Stomach (tissue), 9 donors: ENCODE results near the gene ACKR1. TPM values are rescaled to one million over a fixed set of nuclear protein-coding genes. Genes with fewer than 3 reads are reported as not detected.
A peak's percentile ranks its signal among the peaks of the same experiment; 100 is the strongest.

ENCODE experiments used
- DNase-seq, 2 donors: peaks; one replicate each; pipeline versions ENCODE4 v3.0.0 to v3.0.0-alpha.2; 2013 to 2019
- H3K27ac ChIP-seq, 5 donors: fragments of 200-600 bp in 4 of 5; sonication (generic) in 4 of 5; one replicate each; pipeline ENCODE4 v1.5.1; 2013 to 2019; ENCODE audit warnings: mild to moderate bottlenecking in 1 of 5, moderate library complexity in 1 of 5
- H3K27me3 ChIP-seq, 3 donors: fragments of 200-600 bp; sonication (generic); one replicate each; pipeline ENCODE4 v1.5.1; 2017 to 2019; ENCODE audit warnings: mixed run types in 1 of 3
- H3K36me3 ChIP-seq, 4 donors: fragments of 200-600 bp; sonication (generic); 1 replicate in 3 of 4; 2 replicates in 1 of 4; pipeline ENCODE4 v1.5.1; 2016 to 2019
- H3K4me1 ChIP-seq, 4 donors: fragments of 200-600 bp; sonication (generic); one replicate each; pipeline ENCODE4 v1.5.1; 2016 to 2019
- H3K4me3 ChIP-seq, 4 donors: fragments of 200-600 bp; sonication (generic) in 3 of 4; one replicate each; pipeline ENCODE4 v1.5.1; 2016 to 2019; ENCODE audit warnings: mild to moderate bottlenecking in 1 of 4
- H3K9me3 ChIP-seq, 4 donors: fragments of 200-600 bp; sonication (generic); one replicate each; pipeline ENCODE4 v1.5.1; 2016 to 2019
- CTCF ChIP-seq, 7 experiments: fragments of 450-650 bp in 4 of 7; fragments of 200-600 bp in 3 of 7; sonication (generic) in 3 of 7; IDR thresholded peaks; one replicate each; pipeline ENCODE4 v1.5.1; 2016 to 2019; ENCODE audit warnings: antibody characterized with exemption in 7 of 7, control low read depth in 2 of 7, mild to moderate bottlenecking in 1 of 7
- EP300 ChIP-seq: sonication (generic); formaldehyde crosslinking; IDR thresholded peaks from one replicate; pipeline ENCODE4 v1.6.1; 2017; ENCODE audit warnings: antibody characterized with exemption
- POLR2A ChIP-seq, 4 donors: fragments of 450-650 bp; IDR thresholded peaks; one replicate each; pipeline ENCODE4 v1.6.1; 2016; ENCODE audit warnings: antibody characterized with exemption in 4 of 4, control low read depth in 2 of 4, mild to moderate bottlenecking in 1 of 4, moderate library complexity in 1 of 4
- POLR2AphosphoS5 ChIP-seq, 3 donors: sonication (generic); formaldehyde crosslinking; IDR thresholded peaks; one replicate each; pipeline ENCODE4 v1.6.1; 2016; ENCODE audit warnings: antibody characterized with exemption in 3 of 3
- WGBS, 5 donors: extraction: QIAGEN DNeasy Blood & Tissue Kit in 3 of 5; methylation state at CpG; one replicate each; pipeline versions ENCODE4 v1.1.5 to v1.1.7; 2013 to 2018; 5-methylcytosine and 5-hydroxymethylcytosine counted together
- intact Hi-C: fragments of 100-400 bp; cut with DNase I; formaldehyde crosslinking; loops from one replicate; pipeline ENCODE4 v1.15.1; 2023; ENCODE audit warnings: low total_unique reads
- polyA plus RNA-seq, 3 donors: library from polyadenylated mRNA; stranded (reverse); fragments of 200-250 nt; gene quantifications; one replicate each; pipeline ENCODE4 v1.2.3, GENCODE V29; 2013
- total RNA-seq, 5 donors: library from RNA; depleted of rRNA; stranded (reverse); fragments of >200 nt; gene quantifications; one replicate each; pipeline versions ENCODE4 v1.1.0 to v1.2.3, GENCODE V29; 2014 to 2016
- donor health status: healthy with polysubstance abuse.
- donor health status: Bipolar disorder and iron deficiency.
- donor health status: healthy.

Gene ACKR1
- total and polyA plus RNA-seq, 8 donors = 4.3 to 41.3 (median 12.4) TPM

GRCh38 chr1:159187647-159188374 lies 16.9 kb upstream of the ACKR1 start:
- peak overlapping the region in 1 of 5 donors; percentile 57 for H3K27ac ChIP-seq

GRCh38 chr1:159188375-159188788 lies 16.3 kb upstream of the ACKR1 start:
- Histone ChIP-seq H3K4me1 (peaks cover 0 to 18% (median 8%) of the 10 kb centered on the region in 4 donors), H3K27ac (peak overlapping the region in 1 of 5 donors; percentile 57), H3K27me3 (peaks cover 0 to 77% (median 19%) of the 10 kb centered on the region in 3 donors), H3K4me3 (peak overlapping the region; percentile 23 to 36 (median 30)), H3K9me3 (no peaks in the 10 kb centered on the region), H3K36me3 (no peaks in the 10 kb centered on the region)
- WGBS, 5 donors = 1 to 3% (median 2%) methylated on average over 24 of the region's 24 CpGs
- DNase-seq = peak; percentile 32 to 88
- intact Hi-C loops = no loop called here
- TF ChIP-seq POLR2AphosphoS5 (IDR thresholded peaks at IDR 0.05) = no peak
- no peak for TF ChIP-seq EP300
- no peak for TF ChIP-seq POLR2A (IDR thresholded peaks at IDR 0.05)
- TF ChIP-seq CTCF (IDR thresholded peaks at IDR 0.05) = no peak

More at GRCh38 chr1:159187647-159188374, 16.9 kb upstream of the ACKR1 start:
- peak overlapping the region; percentile 23 to 36 (median 30) for H3K4me3 ChIP-seq
- intact Hi-C loops = no loop called here
- DNase-seq = peak in 1 of 2 donors; percentile 40
- H3K4me1 ChIP-seq = peaks cover 0 to 18% (median 8%) of the 10 kb centered on the region in 4 donors
- no peaks in the 10 kb centered on the region for H3K9me3 ChIP-seq
- no peak for TF ChIP-seq CTCF (IDR thresholded peaks at IDR 0.05)
- TF ChIP-seq POLR2AphosphoS5 (IDR thresholded peaks at IDR 0.05) = no peak
- no peak for TF ChIP-seq POLR2A (IDR thresholded peaks at IDR 0.05)
- TF ChIP-seq EP300 = no peak
- no peaks in the 10 kb centered on the region for H3K36me3 ChIP-seq
- peaks cover 0 to 75% (median 23%) of the 10 kb centered on the region in 3 donors for H3K27me3 ChIP-seq
- 20 to 26% (median 21%) methylated on average over 14 of the region's 14 CpGs for WGBS, 5 donors

- H3K27me3 ChIP-seq = peaks cover 0 to 66% (median 15%) of the 10 kb centered on the region in 3 donors
- H3K4me1 ChIP-seq = peaks cover 0 to 18% (median 8%) of the 10 kb centered on the region in 4 donors
- H3K9me3 ChIP-seq = no peaks in the 10 kb centered on the region
- no peaks in the 10 kb centered on the region for H3K36me3 ChIP-seq
- TF ChIP-seq POLR2AphosphoS5 (IDR thresholded peaks at IDR 0.05) (no peak), EP300 (no peak), POLR2A (IDR thresholded peaks at IDR 0.05) (no peak), CTCF (IDR thresholded peaks at IDR 0.05) (no peak)
- intact Hi-C loops = no loop called here
- WGBS, 5 donors = 61 to 87% (median 82%) methylated on average over 2 of the region's 2 CpGs
- no peak overlapping the region for H3K4me3 ChIP-seq
- no peak for DNase-seq
- no peak overlapping the region for H3K27ac ChIP-seq
Measured at GRCh38 chr1:159190441-159190840, 14.2 kb upstream of the ACKR1 start.

- TF ChIP-seq EP300 (no peak), POLR2AphosphoS5 (IDR thresholded peaks at IDR 0.05) (no peak), CTCF (IDR thresholded peaks at IDR 0.05) (no peak), POLR2A (IDR thresholded peaks at IDR 0.05) (no peak)
- no peak for DNase-seq
- no peak overlapping the region for H3K27ac ChIP-seq
- intact Hi-C loops = no loop called here
- peaks cover 0 to 40% (median 4%) of the 10 kb centered on the region in 3 donors for H3K27me3 ChIP-seq
- no peak overlapping the region for H3K4me3 ChIP-seq
- 59 to 68% (median 66%) methylated on average over 5 of the region's 5 CpGs for WGBS, 5 donors
- H3K9me3 ChIP-seq = no peaks in the 10 kb centered on the region
- no peaks in the 10 kb centered on the region for H3K36me3 ChIP-seq
- no peaks in the 10 kb centered on the region for H3K4me1 ChIP-seq
Measured at GRCh38 chr1:159196543-159196942, 8.1 kb upstream of the ACKR1 start.
